Spleen (tissue), 7 donors: Measurements from ENCODE around the gene LST1.

Source experiments
- POLR2A ChIP-seq, 3 donors: fragments of 450-650 bp; IDR thresholded peaks; one replicate each; pipeline ENCODE4 v1.5.1; 2017; ENCODE audit warnings: antibody characterized with exemption in 3 of 3, mild to moderate bottlenecking in 1 of 3
- POLR2AphosphoS5 ChIP-seq, 3 donors: sonication (generic); formaldehyde crosslinking; IDR thresholded peaks; one replicate each; pipeline ENCODE4 v1.5.1; 2017; ENCODE audit warnings: antibody characterized with exemption in 3 of 3
- TF ChIP-seq, protein P1 (sequence below), 11 experiments: fragments of 200-600 bp in 7 of 11; fragments of 450-650 bp in 4 of 11; sonication (generic) in 4 of 11; IDR thresholded peaks in 8 of 11; conservative IDR thresholded peaks in 3 of 11; 1 replicate in 7 of 11; 2 replicates in 4 of 11; pipeline versions ENCODE4 v1.4.0 to v1.8.0; 2016 to 2021; ENCODE audit warnings: antibody characterized with exemption in 11 of 11, inconsistent platforms in 4 of 11, mild to moderate bottlenecking in 1 of 11
- donor health status: DM: no; HTN: no; CAD: no; lungs with moderate emphysema.
- donor health status: DM: no; HTN: no; CAD: no.
- donor health status: DM: no; HTN: no; CAD: no.

DNA sequence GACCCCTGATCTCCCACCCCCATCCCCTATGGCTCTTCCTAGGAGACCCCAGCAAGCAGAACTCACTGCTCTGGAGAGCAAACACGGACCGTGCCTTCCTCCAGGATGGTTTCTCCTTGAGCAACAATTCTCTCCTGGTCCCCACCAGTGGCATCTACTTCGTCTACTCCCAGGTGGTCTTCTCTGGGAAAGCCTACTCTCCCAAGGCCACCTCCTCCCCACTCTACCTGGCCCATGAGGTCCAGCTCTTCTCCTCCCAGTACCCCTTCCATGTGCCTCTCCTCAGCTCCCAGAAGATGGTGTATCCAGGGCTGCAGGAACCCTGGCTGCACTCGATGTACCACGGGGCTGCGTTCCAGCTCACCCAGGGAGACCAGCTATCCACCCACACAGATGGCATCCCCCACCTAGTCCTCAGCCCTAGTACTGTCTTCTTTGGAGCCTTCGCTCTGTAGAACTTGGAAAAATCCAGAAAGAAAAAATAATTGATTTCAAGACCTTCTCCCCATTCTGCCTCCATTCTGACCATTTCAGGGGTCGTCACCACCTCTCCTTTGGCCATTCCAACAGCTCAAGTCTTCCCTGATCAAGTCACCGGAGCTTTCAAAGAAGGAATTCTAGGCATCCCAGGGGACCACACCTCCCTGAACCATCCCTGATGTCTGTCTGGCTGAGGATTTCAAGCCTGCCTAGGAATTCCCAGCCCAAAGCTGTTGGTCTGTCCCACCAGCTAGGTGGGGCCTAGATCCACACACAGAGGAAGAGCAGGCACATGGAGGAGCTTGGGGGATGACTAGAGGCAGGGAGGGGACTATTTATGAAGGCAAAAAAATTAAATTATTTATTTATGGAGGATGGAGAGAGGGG lies 12.6 kb upstream of the LST1 start:
- TF ChIP-seq, protein P1, sequence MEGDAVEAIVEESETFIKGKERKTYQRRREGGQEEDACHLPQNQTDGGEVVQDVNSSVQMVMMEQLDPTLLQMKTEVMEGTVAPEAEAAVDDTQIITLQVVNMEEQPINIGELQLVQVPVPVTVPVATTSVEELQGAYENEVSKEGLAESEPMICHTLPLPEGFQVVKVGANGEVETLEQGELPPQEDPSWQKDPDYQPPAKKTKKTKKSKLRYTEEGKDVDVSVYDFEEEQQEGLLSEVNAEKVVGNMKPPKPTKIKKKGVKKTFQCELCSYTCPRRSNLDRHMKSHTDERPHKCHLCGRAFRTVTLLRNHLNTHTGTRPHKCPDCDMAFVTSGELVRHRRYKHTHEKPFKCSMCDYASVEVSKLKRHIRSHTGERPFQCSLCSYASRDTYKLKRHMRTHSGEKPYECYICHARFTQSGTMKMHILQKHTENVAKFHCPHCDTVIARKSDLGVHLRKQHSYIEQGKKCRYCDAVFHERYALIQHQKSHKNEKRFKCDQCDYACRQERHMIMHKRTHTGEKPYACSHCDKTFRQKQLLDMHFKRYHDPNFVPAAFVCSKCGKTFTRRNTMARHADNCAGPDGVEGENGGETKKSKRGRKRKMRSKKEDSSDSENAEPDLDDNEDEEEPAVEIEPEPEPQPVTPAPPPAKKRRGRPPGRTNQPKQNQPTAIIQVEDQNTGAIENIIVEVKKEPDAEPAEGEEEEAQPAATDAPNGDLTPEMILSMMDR (IDR thresholded peaks at IDR 0.05 in 8 of 11, conservative IDR thresholded peaks at IDR 0.05 in 3 of 11), result no peak
- no peak for TF ChIP-seq POLR2A (IDR thresholded peaks at IDR 0.05)
- no peak for TF ChIP-seq POLR2AphosphoS5 (IDR thresholded peaks at IDR 0.05)
